Lower leg skin (tissue), 3 donors: ENCODE results near the gene STX16.

ENCODE experiments used
- POLR2A ChIP-seq, 2 donors: fragments of 450-650 bp; IDR thresholded peaks; one replicate each; pipeline ENCODE4 v1.6.1; 2016 to 2017; ENCODE audit warnings: antibody characterized with exemption in 2 of 2, mild to moderate bottlenecking in 1 of 2, moderate library complexity in 1 of 2
- TF ChIP-seq, protein P1 (sequence below), 3 donors: fragments of 450-650 bp; IDR thresholded peaks; one replicate each; pipeline ENCODE4 v1.5.1; 2016; ENCODE audit warnings: antibody characterized with exemption in 3 of 3, mild to moderate bottlenecking in 3 of 3, moderate library complexity in 2 of 3

DNA sequence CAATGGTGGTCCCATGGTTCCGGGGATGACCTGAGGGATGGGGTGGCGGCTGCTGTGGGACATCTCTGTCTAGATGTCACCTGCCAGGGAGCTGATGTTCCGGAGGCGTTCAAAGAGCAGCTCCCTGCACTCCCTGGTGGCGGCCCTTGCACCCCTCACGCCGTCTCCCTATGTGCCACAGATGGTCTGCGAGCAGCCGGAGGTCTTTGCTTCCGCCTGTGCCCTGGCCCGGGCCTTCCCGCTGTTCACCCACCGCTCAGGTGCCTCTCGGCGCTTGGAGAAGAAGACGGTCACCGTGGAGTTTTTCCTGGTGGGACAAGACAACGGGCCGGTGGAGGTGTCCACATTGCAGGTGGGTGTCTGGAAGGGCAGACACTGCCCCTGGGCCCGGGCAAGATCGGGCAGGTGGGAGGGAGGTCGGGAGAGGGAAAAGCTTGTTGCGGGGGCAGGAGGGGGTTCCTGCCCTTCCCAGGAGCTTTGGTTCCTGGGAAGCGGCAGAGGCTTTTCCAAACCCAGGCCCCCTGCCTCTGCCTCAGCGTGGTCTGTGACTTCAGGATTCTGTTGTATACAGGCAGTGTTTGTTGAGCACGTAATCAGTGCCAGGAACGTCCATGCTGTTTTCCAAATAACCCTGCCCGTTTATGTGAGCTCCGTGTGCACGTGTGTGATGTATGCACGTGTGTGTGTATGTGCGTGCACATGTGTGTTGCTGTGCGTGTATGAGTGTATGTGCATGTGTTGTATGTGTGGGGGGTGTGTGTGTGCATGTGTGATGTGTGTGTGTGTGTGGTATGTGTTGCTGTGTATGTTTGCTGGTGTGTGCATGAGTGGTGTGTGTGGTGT is 43.4 kb downstream of the STX16 start:
- TF ChIP-seq POLR2A (IDR thresholded peaks at IDR 0.05): no peak
- TF ChIP-seq, protein P1, sequence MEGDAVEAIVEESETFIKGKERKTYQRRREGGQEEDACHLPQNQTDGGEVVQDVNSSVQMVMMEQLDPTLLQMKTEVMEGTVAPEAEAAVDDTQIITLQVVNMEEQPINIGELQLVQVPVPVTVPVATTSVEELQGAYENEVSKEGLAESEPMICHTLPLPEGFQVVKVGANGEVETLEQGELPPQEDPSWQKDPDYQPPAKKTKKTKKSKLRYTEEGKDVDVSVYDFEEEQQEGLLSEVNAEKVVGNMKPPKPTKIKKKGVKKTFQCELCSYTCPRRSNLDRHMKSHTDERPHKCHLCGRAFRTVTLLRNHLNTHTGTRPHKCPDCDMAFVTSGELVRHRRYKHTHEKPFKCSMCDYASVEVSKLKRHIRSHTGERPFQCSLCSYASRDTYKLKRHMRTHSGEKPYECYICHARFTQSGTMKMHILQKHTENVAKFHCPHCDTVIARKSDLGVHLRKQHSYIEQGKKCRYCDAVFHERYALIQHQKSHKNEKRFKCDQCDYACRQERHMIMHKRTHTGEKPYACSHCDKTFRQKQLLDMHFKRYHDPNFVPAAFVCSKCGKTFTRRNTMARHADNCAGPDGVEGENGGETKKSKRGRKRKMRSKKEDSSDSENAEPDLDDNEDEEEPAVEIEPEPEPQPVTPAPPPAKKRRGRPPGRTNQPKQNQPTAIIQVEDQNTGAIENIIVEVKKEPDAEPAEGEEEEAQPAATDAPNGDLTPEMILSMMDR (IDR thresholded peaks at IDR 0.05): no peak
